Erythroblast (primary cell): ENCODE measurements around the gene BMP7.

ENCODE experiments used
- GATA1 ChIP-seq: IDR thresholded peaks from 2 replicates; pipeline ENCODE4 v1.6.1; 2011; ENCODE audit warnings: low read depth, mild to moderate bottlenecking, control low read depth, low read length, moderate library complexity
- POLR2A ChIP-seq: IDR thresholded peaks from 2 replicates; pipeline ENCODE4 v1.6.1; 2011; ENCODE audit warnings: mild to moderate bottlenecking, low read length

DNA sequence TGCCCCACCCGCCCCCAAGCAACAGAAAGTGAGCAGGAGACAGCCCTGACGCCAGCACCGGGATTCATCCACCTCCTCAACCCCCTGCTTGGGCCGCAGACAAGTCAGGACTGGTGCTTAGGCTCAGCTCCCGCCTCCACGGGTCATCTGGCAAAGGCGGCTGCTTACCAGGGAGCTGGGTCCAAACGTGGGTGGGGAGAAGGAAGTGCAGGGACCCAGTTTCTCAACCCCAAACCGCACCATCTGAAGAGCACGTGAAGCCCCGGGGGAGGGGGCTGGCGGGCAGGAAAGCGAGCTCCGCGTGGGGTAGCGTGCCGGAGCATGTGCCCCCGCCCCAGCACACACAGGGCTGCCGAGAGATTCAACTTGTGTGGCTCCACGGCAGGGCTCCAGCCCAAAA is 87.2 kb downstream of the BMP7 start:
- TF ChIP-seq POLR2A (no peak), GATA1 (no peak)
